ENCODE measurements around the gene CCNYL1. TPM values are rescaled to one million over a fixed set of nuclear protein-coding genes. Genes with fewer than 3 reads are reported as not detected.
"Not testable (repeated sequence)": the region's sequence is repeated elsewhere in the genome, so short reads cannot be mapped to it uniquely, and the experiment has no call there.

CCNYL1 gene
- polyA plus RNA-seq, 1 donor from 2014 or later, result 14.7 TPM

DNA sequence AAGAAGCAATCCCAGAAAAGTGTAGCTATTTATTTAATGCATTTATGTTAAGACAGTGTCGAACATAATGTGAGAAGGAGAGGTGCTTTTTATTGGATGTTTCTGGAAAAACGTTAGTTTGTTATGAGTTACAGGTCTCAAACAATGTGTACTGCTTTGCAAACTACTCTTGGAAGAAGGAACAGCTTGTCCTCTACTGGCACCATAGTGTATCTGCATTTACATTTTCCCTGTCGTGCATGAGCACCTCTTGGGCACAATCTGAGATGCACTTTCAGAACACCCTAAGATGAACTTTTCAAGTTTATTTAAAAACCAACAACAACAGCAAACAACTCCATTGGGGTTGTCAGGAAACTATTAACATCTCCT, 22.8 kb downstream of the CCNYL1 start:
- Histone ChIP-seq H3K9me2 (ENCODE audit: insufficient read depth, low read length) (no peaks in the 10 kb centered on the region), H3K9me3 (ENCODE audit: low read length) (no peaks in the 10 kb centered on the region), H2AFZ (ENCODE audit: low read depth, low read length) (no peak overlapping the region), H3K36me3 (ENCODE audit: insufficient read depth, low read length) (peaks cover 3% of the 10 kb centered on the region), H3K4me3 (ENCODE audit: low read length) (no peak overlapping the region), H3K27me3 (ENCODE audit: insufficient read depth, low read depth, low read length) (no peaks in the 10 kb centered on the region), H3K79me2 (replicated peaks; ENCODE audit: insufficient read depth, low read length) (no peaks in the 10 kb centered on the region), H4K20me1 (ENCODE audit: insufficient read depth) (no peaks in the 10 kb centered on the region), H3K4me2 (ENCODE audit: low read length) (no peak overlapping the region), H3F3A (ENCODE audit: insufficient read depth, low read length, poor library complexity, severe bottlenecking) (no peaks in the 10 kb centered on the region), H3K9ac (ENCODE audit: low read length) (no peak overlapping the region), H3K27ac (ENCODE audit: low read length) (no peak overlapping the region)
- TF ChIP-seq SMC3 (conservative IDR thresholded peaks at IDR 0.05; ENCODE audit: poor library complexity) (peak; percentile 33), MXI1 (conservative IDR thresholded peaks at IDR 0.05; ENCODE audit: poor library complexity, severe bottlenecking) (no peak), CTCF (IDR thresholded peaks at IDR 0.05; ENCODE audit: poor library complexity, severe bottlenecking) (peak; percentile 33), RAD21 (conservative IDR thresholded peaks at IDR 0.05) (peak; percentile 30)

GRCh38 chr2:207734636-207735512, 23.4 kb downstream of the CCNYL1 start:
- H3K9me2 ChIP-seq (ENCODE audit: insufficient read depth, low read length), result no peaks in the 10 kb centered on the region
- no peaks in the 10 kb centered on the region for H3K9me3 ChIP-seq (ENCODE audit: low read length)
- H3K36me3 ChIP-seq (ENCODE audit: insufficient read depth, low read length), result no peaks in the 10 kb centered on the region
- no peaks in the 10 kb centered on the region for H3K79me2 ChIP-seq (replicated peaks; ENCODE audit: insufficient read depth, low read length)
- TF ChIP-seq TAF1 (IDR thresholded peaks at IDR 0.05; ENCODE audit: low read depth), result no peak
- TF ChIP-seq EZH2 (IDR thresholded peaks at IDR 0.05; ENCODE audit: borderline replicate concordance, insufficient read depth, low read length, poor library complexity, severe bottlenecking), result no peak
- TF ChIP-seq MXI1 (conservative IDR thresholded peaks at IDR 0.05; ENCODE audit: poor library complexity, severe bottlenecking), result no peak
- TF ChIP-seq, protein P1, sequence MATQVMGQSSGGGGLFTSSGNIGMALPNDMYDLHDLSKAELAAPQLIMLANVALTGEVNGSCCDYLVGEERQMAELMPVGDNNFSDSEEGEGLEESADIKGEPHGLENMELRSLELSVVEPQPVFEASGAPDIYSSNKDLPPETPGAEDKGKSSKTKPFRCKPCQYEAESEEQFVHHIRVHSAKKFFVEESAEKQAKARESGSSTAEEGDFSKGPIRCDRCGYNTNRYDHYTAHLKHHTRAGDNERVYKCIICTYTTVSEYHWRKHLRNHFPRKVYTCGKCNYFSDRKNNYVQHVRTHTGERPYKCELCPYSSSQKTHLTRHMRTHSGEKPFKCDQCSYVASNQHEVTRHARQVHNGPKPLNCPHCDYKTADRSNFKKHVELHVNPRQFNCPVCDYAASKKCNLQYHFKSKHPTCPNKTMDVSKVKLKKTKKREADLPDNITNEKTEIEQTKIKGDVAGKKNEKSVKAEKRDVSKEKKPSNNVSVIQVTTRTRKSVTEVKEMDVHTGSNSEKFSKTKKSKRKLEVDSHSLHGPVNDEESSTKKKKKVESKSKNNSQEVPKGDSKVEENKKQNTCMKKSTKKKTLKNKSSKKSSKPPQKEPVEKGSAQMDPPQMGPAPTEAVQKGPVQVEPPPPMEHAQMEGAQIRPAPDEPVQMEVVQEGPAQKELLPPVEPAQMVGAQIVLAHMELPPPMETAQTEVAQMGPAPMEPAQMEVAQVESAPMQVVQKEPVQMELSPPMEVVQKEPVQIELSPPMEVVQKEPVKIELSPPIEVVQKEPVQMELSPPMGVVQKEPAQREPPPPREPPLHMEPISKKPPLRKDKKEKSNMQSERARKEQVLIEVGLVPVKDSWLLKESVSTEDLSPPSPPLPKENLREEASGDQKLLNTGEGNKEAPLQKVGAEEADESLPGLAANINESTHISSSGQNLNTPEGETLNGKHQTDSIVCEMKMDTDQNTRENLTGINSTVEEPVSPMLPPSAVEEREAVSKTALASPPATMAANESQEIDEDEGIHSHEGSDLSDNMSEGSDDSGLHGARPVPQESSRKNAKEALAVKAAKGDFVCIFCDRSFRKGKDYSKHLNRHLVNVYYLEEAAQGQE (IDR thresholded peaks at IDR 0.05; ENCODE audit: borderline replicate concordance), result no peak
- TF ChIP-seq POLR2AphosphoS5 (IDR thresholded peaks at IDR 0.05), result no peak
- TF ChIP-seq RAD21 (conservative IDR thresholded peaks at IDR 0.05), result no peak
- TF ChIP-seq SMC3 (conservative IDR thresholded peaks at IDR 0.05; ENCODE audit: poor library complexity), result no peak
- no peak for TF ChIP-seq CTCF (IDR thresholded peaks at IDR 0.05; ENCODE audit: poor library complexity, severe bottlenecking)
- no peak for TF ChIP-seq EP300 (conservative IDR thresholded peaks at IDR 0.05; ENCODE audit: poor library complexity, severe bottlenecking)
- no peak overlapping the region for H2AFZ ChIP-seq (ENCODE audit: low read depth, low read length)
- H3K27ac ChIP-seq (ENCODE audit: low read length), result no peak overlapping the region
- H3K9ac ChIP-seq (ENCODE audit: low read length), result no peak overlapping the region
- no peak overlapping the region for H3K4me2 ChIP-seq (ENCODE audit: low read length)
- no peaks in the 10 kb centered on the region for H4K20me1 ChIP-seq (ENCODE audit: insufficient read depth)
- H3K27me3 ChIP-seq (ENCODE audit: insufficient read depth, low read depth, low read length), result no peaks in the 10 kb centered on the region
- H3F3A ChIP-seq (ENCODE audit: insufficient read depth, low read length, poor library complexity, severe bottlenecking), result no peaks in the 10 kb centered on the region
- no peak overlapping the region for H3K4me3 ChIP-seq (ENCODE audit: low read length)

DNA sequence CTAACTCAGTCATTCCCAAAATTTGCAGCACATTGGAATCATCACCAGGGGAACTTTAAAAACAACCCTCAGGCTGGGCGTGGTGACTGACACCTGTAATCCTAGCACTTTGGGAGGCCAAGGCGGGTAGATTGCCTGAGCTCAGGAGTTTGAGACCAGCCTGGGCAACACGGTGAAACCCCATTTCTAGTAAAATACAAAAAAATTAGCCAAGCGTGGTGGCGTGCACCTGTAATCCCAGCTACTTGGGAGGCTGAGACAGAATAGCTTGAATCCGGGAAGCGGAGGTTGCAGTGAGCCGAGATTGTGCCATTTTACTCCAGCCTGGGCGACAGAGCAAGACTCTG, 24.0 kb downstream of the CCNYL1 start:
- H2AFZ ChIP-seq (ENCODE audit: low read depth, low read length); H4K20me1 ChIP-seq (ENCODE audit: insufficient read depth); H3F3A ChIP-seq (ENCODE audit: insufficient read depth, low read length, poor library complexity, severe bottlenecking); H3K27ac ChIP-seq (ENCODE audit: low read length); H3K79me2 ChIP-seq (replicated peaks; ENCODE audit: insufficient read depth, low read length); H3K9me2 ChIP-seq (ENCODE audit: insufficient read depth, low read length); H3K4me2 ChIP-seq (ENCODE audit: low read length); H3K36me3 ChIP-seq (ENCODE audit: insufficient read depth, low read length); H3K27me3 ChIP-seq (ENCODE audit: insufficient read depth, low read depth, low read length); H3K9ac ChIP-seq (ENCODE audit: low read length); H3K4me3 ChIP-seq (ENCODE audit: low read length); H3K9me3 ChIP-seq (ENCODE audit: low read length): not testable (repeated sequence)

Data from neural cell (in vitro differentiated cells).